ENCODE measurements around the gene GJA3.
A peak's percentile ranks its signal among the peaks of the same experiment; 100 is the strongest.

GJA3 gene

GRCh38 chr13:20160306-20161274, at the start of gene GJA3:
TSS of gene GJA3 (minus strand) at chr13:20161052. CDS start at chr13:20143288, 17,764 bp downstream.
- peak; percentile 6 for DNase-seq

- DNase-seq, result no peak
Measured at GRCh38 chr13:20209948-20210347, 49.1 kb upstream of the GJA3 start.

GRCh38 chr13:20206698-20207235, 45.9 kb upstream of the GJA3 start:
- no peak for DNase-seq

- DNase-seq, result no peak
Measured at GRCh38 chr13:20206065-20206697, 45.3 kb upstream of the GJA3 start.

GRCh38 chr13:20198781-20199180, 37.9 kb upstream of the GJA3 start:
- no peak for DNase-seq

- peak; percentile 43 for DNase-seq
Measured at GRCh38 chr13:20197361-20197834, 36.5 kb upstream of the GJA3 start.

- DNase-seq, result no peak
Measured at GRCh38 chr13:20195801-20196200, 34.9 kb upstream of the GJA3 start.

- no peak for DNase-seq
Measured at GRCh38 chr13:20193907-20194631, 33.2 kb upstream of the GJA3 start.

GRCh38 chr13:20193162-20193906, 32.5 kb upstream of the GJA3 start:
- no peak for DNase-seq

GRCh38 chr13:20192836-20193161, 31.9 kb upstream of the GJA3 start, which contains the start of gene GJB2:
TSS of gene GJB2 (minus strand) at chr13:20192938. CDS start at chr13:20189581, 3,357 bp downstream.
- peak; percentile 8 for DNase-seq

- no peak for DNase-seq
Measured at GRCh38 chr13:20192158-20192835, 31.4 kb upstream of the GJA3 start.

GRCh38 chr13:20191311-20192157, 30.7 kb upstream of the GJA3 start:
- no peak for DNase-seq

GRCh38 chr13:20190481-20191310, 29.8 kb upstream of the GJA3 start:
- no peak for DNase-seq

- DNase-seq, result no peak
Measured at GRCh38 chr13:20190076-20190475, 29.2 kb upstream of the GJA3 start.

GRCh38 chr13:20188667-20189553, 28.1 kb upstream of the GJA3 start:
- no peak for DNase-seq

- no peak for DNase-seq
Measured at GRCh38 chr13:20186771-20187170, 25.9 kb upstream of the GJA3 start.

GRCh38 chr13:20185366-20186056, 24.7 kb upstream of the GJA3 start:
- no peak for DNase-seq
